Measurements from ENCODE around the gene UBL7. TPM values are rescaled to one million over a fixed set of nuclear protein-coding genes. Genes with fewer than 3 reads are reported as not detected.

UBL7 gene
- total RNA-seq, 3 donors from 2014 or later, result 29.5 to 43.5 (median 37.6) TPM

DNA sequence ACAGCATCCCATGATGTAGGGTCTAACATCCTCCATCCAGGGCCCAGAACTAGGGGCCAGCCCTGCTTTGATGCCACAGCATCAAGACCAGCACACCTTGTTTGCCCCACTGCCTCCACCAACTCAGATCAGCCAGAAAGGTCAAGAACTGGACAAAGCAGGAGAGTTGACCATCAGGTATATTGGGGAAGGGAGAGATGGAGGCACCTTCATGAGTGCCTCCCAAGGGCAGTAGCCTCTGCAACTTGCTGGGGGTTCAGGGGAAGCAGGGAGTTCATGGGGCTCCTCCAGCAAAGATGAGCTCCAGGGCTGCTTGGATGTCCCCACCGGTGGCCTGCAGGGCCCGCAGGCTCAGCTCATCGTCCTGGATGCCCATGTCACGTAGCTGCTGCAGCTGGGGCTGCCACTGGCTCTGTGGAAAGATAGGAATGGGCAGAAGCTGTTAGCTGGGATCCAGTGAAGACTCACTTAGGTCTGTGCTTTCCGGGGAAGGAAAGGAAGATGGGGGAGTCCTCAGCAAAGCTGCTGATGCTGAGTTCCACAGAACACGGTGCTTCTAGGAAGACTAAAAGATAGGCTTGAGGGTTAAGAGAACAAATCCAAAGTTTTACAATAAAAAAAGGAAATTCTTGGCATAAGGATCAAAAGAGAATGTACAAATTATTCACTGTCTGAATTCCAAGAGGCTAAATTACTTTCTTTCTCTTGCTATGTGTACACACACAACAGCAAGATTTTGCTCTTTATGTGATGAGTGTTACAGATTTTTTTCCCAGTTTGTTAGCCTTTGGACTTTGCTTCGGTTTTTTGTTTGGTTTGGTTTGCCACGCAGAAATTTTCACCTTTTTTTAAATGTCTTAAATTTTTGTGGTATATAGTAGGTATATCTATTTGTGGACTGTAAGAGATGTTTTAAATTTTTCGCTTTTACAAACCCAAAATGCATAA is 14.9 kb downstream of the UBL7 start:
- DNase-seq (no peak), ATAC-seq (no peak)
- no peaks in the 10 kb centered on the region for H3K9me3 ChIP-seq
- intact Hi-C loops (cut with DNase I, micrococcal nuclease), result no loop called here
- no peaks in the 10 kb centered on the region for H3K4me1 ChIP-seq (ENCODE audit: low read depth)
- peaks cover 13% of the 10 kb centered on the region for H3K36me3 ChIP-seq (ENCODE audit: low read depth)
- TF ChIP-seq, protein P1, sequence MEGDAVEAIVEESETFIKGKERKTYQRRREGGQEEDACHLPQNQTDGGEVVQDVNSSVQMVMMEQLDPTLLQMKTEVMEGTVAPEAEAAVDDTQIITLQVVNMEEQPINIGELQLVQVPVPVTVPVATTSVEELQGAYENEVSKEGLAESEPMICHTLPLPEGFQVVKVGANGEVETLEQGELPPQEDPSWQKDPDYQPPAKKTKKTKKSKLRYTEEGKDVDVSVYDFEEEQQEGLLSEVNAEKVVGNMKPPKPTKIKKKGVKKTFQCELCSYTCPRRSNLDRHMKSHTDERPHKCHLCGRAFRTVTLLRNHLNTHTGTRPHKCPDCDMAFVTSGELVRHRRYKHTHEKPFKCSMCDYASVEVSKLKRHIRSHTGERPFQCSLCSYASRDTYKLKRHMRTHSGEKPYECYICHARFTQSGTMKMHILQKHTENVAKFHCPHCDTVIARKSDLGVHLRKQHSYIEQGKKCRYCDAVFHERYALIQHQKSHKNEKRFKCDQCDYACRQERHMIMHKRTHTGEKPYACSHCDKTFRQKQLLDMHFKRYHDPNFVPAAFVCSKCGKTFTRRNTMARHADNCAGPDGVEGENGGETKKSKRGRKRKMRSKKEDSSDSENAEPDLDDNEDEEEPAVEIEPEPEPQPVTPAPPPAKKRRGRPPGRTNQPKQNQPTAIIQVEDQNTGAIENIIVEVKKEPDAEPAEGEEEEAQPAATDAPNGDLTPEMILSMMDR (IDR thresholded peaks at IDR 0.05), result no peak
- H3K4me3 ChIP-seq, result no peak overlapping the region

DNA sequence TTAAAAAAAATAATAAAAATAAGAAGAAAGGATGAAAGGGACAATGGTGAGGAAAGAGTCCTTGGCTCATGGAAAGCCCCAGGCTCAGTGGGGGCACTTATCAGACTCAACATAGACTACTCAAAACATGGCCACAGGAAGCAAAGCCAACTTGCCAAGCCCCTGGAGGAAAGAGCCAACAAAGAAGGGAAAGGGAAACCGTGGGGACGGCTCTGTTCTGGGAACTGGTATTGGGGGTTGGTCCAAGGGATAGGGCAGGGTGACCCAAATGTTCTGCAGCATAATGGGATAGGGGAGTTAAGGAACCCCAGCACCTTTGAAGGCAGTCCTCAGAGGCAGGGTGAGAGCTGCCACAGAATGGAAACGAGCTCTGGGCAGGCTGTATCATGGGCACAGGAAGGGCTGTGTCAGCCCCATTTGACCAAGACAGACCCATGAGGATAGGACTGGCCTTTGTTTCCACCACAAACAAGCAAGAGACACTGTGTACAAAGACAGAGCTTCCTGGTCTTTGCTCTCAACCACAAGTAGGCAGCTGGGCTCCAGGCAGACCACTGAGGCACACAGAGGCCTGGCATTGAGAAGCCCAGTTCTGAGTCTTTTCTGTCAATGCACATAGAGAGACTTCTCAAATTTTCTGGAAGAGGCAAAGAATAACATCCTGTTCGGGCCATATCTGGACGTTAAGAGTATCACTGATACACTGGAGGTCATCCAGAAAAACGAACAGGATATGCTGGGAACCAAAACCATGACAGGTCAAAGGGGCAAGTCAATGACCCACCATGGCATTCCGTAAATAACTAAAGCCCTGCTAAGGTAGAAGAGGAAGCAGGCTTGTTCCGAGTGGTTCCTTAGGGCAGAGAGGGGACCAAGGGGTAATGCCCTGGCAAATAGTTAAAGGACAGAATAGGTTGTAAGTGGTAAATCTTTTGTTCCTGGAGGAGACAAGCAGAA is 16.6 kb downstream of the UBL7 start:
- intact Hi-C loops (cut with DNase I, micrococcal nuclease), result no loop called here
- TF ChIP-seq, protein P1 (IDR thresholded peaks at IDR 0.05), result no peak
- peaks cover 4% of the 10 kb centered on the region for H3K36me3 ChIP-seq (ENCODE audit: low read depth)
- no peaks in the 10 kb centered on the region for H3K9me3 ChIP-seq
- DNase-seq (no peak), ATAC-seq (no peak)
- H3K4me3 ChIP-seq, result no peak overlapping the region
- no peaks in the 10 kb centered on the region for H3K4me1 ChIP-seq (ENCODE audit: low read depth)

DNA sequence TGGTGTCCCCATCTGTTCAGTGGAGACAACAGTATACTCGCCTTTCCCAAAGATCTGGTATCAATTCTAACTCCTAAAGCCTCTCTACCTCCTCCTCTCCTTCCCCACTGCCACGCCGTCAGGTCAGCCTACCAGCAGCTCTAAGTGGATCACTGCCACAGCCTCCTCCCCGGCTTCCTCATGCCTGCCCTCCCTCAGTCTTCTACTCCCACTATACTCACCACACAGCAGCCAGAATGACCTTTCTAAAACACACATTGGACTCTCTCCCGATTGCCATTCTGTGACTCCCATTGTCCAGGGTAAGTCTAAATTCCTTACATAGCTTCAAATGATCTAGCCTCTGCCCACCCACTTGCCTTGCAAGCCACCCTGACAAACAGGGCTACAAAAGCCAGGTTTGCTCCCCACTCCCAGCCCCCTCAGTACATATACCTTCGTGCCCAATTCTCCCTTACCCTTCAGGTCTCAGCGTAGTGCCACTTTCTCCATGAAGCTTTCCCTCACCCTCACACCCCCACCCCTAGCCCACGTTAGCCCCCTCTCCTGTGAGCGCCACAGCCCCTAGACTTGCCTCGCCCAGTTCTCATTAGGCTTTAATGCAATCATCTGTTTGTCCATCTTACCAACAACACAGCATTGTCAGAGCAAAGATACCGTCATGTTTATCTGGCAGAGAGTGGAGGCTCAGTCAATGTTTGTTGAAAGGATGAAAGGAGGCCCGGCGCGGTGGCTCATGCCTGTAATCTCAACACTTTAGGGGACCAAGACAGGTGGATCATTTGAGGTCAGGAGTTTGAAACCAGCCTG is 17.7 kb downstream of the UBL7 start:
- H3K4me1 ChIP-seq (ENCODE audit: low read depth), result no peaks in the 10 kb centered on the region
- intact Hi-C loops (cut with DNase I, micrococcal nuclease), result no loop called here
- H3K4me3 ChIP-seq, result no peak overlapping the region
- no peak for DNase-seq
- TF ChIP-seq, protein P1 (IDR thresholded peaks at IDR 0.05), result no peak
- H3K9me3 ChIP-seq, result no peaks in the 10 kb centered on the region
- no peak for ATAC-seq
- H3K36me3 ChIP-seq (ENCODE audit: low read depth), result no peaks in the 10 kb centered on the region

DNA sequence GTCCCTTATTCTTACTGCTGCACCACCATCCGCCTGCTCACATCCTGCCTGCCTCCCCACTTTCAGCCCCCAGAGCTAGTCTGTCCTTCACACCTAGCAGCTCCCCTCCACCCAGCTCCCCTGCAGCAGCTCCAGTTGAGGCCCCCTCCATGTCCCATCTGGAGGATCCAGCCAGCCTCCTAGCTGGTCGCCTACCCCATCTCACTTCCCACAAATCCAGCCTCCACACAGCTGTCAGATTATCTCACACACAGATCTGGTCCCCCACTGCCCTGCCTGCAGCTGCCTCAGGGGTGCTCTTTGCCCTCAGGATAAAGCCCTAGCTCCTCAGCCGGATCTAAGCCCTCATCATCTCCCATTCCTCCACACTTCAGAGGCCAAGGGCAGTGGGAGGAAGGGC is 18.4 kb downstream of the UBL7 start:
- intact Hi-C loops (cut with DNase I, micrococcal nuclease), result no loop called here
- H3K9me3 ChIP-seq, result no peaks in the 10 kb centered on the region
- DNase-seq, result no peak
- TF ChIP-seq, protein P1 (IDR thresholded peaks at IDR 0.05), result no peak
- no peaks in the 10 kb centered on the region for H3K4me1 ChIP-seq (ENCODE audit: low read depth)
- H3K4me3 ChIP-seq, result no peak overlapping the region
- H3K36me3 ChIP-seq (ENCODE audit: low read depth), result no peaks in the 10 kb centered on the region
- ATAC-seq, result no peak

DNA sequence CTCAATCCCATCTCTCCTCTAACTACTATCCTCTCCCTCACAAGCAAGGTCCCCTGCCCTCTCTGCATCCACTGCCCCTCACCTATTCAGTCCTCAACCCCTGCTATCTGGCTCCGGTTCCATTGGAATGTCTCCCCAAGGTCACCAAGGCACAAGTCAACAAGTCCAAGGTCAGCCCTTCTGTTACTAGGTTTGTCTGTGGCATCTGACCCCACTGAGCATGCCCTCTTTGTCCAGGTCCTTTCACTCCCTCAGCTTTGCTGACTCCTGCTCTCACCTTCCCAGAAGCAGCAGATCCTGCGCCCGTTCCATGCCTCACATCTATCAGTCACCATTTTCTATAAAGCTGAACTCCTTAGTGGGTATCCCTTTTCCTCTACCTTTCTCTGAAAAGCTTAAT is 18.9 kb downstream of the UBL7 start:
- TF ChIP-seq, protein P1 (IDR thresholded peaks at IDR 0.05), result no peak
- no peaks in the 10 kb centered on the region for H3K4me1 ChIP-seq (ENCODE audit: low read depth)
- no peak for DNase-seq
- intact Hi-C loops (cut with DNase I, micrococcal nuclease), result no loop called here
- H3K36me3 ChIP-seq (ENCODE audit: low read depth), result no peaks in the 10 kb centered on the region
- ATAC-seq, result no peak
- no peaks in the 10 kb centered on the region for H3K9me3 ChIP-seq
- H3K4me3 ChIP-seq, result no peak overlapping the region
